Activated naive CD8-positive, alpha-beta T cell treated with anti-CD3 and anti-CD28 coated beads, Interleukin-2, amount 50 U/mL, for 24 hours (primary cell): ENCODE data around the gene GRM2.

ENCODE experiments used
- ATAC-seq: fragments of 150-1000 bp; cut with Tn5 transposase; one replicate; pipeline ENCODE4 v1.10.0; 2021
- DNase-seq: peaks from one replicate; pipeline ENCODE4 v3.0.0; 2021
- H3K27ac Mint-ChIP-seq: one replicate; pipeline ENCODE4 v1.8.0; 2021; ENCODE audit warnings: mild to moderate bottlenecking, mixed read lengths
- H3K27me3 Mint-ChIP-seq: one replicate; pipeline ENCODE4 v1.8.0; 2021; ENCODE audit warnings: mixed read lengths
- H3K36me3 Mint-ChIP-seq: one replicate; pipeline ENCODE4 v1.8.0; 2021; ENCODE audit warnings: low read depth, mixed read lengths
- H3K4me1 Mint-ChIP-seq: one replicate; pipeline ENCODE4 v1.8.0; 2021; ENCODE audit warnings: mixed read lengths
- H3K4me3 Mint-ChIP-seq: one replicate; pipeline ENCODE4 v1.8.0; 2021; ENCODE audit warnings: mild to moderate bottlenecking, moderate library complexity, mixed read lengths
- H3K9me3 Mint-ChIP-seq: one replicate; pipeline ENCODE4 v1.8.0; 2021; ENCODE audit warnings: mixed read lengths

GRM2 gene

DNA sequence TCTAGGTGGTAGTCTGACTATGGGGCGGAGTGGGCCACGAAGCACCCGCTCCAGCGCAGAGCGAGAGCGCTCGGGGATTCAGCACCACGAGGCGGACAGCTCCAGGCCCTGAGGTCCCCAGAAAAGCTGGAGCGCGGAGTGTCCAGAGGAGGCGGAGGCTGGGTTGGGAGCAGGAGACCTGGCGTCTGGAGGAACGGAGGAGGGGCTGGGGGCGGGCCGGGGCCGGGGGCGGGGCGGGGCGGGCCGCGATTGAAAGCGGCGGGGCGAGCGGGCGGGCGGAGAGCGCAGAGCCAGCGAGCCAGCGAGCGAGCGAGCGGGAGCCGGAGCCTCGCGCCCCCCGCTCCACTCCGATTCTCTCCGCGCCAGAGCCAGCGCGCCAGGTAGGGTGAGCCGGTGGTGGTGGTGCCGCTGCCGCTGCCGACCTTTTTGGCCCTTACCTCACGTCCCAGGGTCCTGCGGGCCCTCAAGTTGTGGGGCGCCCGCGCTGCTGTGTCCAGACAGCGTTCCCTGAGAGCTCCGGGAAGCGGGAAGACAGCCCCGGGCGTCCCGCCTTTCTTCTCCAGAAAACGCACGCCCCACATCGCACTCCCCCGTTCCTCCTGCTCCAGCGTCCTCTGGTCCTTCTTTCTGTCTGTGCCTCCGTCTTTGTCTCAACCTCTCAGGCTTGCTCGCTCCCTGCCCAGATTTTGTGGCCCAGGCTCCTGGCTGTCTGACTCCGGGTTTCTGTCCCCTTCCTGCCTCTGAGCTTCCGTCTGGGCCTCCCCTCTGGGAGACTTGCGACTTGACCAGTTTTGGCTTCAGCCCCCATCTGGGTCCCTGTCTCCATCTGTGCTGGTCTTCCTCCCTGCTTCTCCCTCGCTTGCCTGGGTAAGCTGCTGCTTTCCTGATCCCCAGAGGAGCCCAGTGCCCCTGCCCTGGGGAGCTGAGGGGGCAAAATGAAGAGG lies at the start of gene GRM2:
Gene GRM2, plus strand, starts transcription at position 281 of the 944 bp plus-strand sequence. CDS start 1,916 bp downstream, outside the sequence.
- Mint-ChIP-seq H3K27ac (no peak within 1 kb of the TSS), H3K9me3 (no peaks in the 10 kb centered on the region), H3K4me3 (no peak within 1 kb of the TSS), H3K27me3 (peaks cover 2% of the 10 kb centered on the region), H3K4me1 (peaks cover 18% of the 10 kb centered on the region), H3K36me3 (peaks cover 6% of the 10 kb centered on the region)
- peak; percentile 37 for DNase-seq
- ATAC-seq, result no peak

DNA sequence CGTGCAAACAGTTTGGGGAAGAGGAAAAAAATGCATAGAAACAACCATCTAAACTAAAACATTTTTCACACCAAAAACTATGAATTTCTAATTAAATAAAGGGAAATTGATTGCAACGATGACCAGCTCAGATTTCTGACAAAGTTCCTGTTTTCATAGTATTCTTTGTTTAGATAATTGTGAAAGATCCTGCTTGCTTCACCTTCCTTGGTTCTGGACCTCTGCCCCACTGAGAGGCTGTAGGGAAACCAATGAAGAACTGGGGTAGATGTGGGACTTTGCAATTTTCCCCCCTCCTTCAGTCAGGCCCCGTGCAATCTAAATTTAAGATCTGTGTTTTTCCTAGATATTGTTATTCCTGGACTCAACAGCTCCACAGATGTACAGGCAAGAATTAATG lies 49.6 kb upstream of the GRM2 start:
- ATAC-seq, result no peak
- Mint-ChIP-seq H3K4me1 (no peaks in the 10 kb centered on the region), H3K27me3 (no peaks in the 10 kb centered on the region), H3K36me3 (peaks cover 40% of the 10 kb centered on the region), H3K4me3 (no peak overlapping the region), H3K9me3 (peaks cover 1% of the 10 kb centered on the region), H3K27ac (no peak overlapping the region)
- DNase-seq, result no peak

DNA sequence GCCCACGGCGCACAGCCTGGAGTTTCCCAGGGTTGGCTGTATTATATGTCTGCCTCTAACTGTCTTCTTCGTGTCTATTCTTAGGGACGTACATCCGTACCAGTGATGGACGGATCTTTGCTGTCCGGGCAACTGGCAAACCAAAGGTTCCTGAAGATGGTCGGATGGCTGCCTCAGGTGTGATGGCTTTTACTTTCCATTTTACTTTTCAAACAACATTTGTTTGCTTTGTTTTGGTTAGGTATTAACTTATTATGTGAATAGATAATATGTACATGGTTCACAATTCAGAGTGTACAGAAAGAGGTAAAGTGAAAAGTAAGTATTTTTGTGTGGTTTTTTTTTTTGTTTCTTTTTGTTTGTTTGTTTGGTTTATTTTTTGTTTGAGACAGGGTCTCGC lies 46.9 kb upstream of the GRM2 start:
- H3K4me3 Mint-ChIP-seq, result no peak overlapping the region
- ATAC-seq (no peak), DNase-seq (no peak)
- no peak overlapping the region for H3K27ac Mint-ChIP-seq
- H3K9me3 Mint-ChIP-seq, result no peaks in the 10 kb centered on the region
- H3K36me3 Mint-ChIP-seq, result peaks cover 38% of the 10 kb centered on the region
- H3K27me3 Mint-ChIP-seq, result no peaks in the 10 kb centered on the region
- no peaks in the 10 kb centered on the region for H3K4me1 Mint-ChIP-seq

GRCh38 chr3:51662456-51662855 lies 44.4 kb upstream of the GRM2 start:
- DNase-seq (no peak), ATAC-seq (no peak)
- Mint-ChIP-seq H3K9me3 (no peaks in the 10 kb centered on the region), H3K4me3 (no peak overlapping the region), H3K27ac (no peak overlapping the region), H3K4me1 (no peaks in the 10 kb centered on the region), H3K36me3 (peaks cover 27% of the 10 kb centered on the region), H3K27me3 (no peaks in the 10 kb centered on the region)

DNA sequence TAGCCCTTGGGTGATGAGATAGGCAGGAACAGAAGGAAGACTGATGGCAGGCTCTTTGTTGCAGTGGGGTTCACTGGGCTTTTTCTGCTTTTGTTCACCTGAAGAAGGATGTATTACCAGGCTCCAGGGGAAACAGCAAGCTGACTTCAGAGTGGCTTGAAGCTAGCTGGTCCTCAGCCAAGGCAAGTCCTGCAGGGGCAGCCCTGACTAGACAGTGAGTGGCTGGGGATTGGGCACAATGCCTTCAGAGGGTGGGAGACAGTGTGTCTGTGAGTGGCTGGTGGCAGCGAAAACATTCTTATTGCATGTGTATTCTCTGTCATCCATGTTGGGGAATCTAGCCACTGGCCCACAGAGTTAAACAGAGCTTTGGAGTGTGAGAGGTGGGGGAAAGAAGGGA lies 38.1 kb upstream of the GRM2 start:
- peak overlapping the region; percentile 39 for H3K27ac Mint-ChIP-seq
- H3K4me1 Mint-ChIP-seq, result peaks cover 42% of the 10 kb centered on the region
- no peaks in the 10 kb centered on the region for H3K27me3 Mint-ChIP-seq
- H3K36me3 Mint-ChIP-seq, result peaks cover 6% of the 10 kb centered on the region
- ATAC-seq (no peak), DNase-seq (no peak)
- no peaks in the 10 kb centered on the region for H3K9me3 Mint-ChIP-seq
- H3K4me3 Mint-ChIP-seq, result no peak overlapping the region

- peak overlapping the region; percentile 88 for H3K4me3 Mint-ChIP-seq
- H3K27me3 Mint-ChIP-seq, result no peaks in the 10 kb centered on the region
- peak; percentile 89 for DNase-seq
- H3K27ac Mint-ChIP-seq, result peak overlapping the region; percentile 63
- H3K4me1 Mint-ChIP-seq, result peaks cover 49% of the 10 kb centered on the region
- ATAC-seq, result peak; percentile 33
- H3K36me3 Mint-ChIP-seq, result peaks cover 3% of the 10 kb centered on the region
- H3K9me3 Mint-ChIP-seq, result no peaks in the 10 kb centered on the region
These were observed 37.4 kb upstream of the GRM2 start for GRCh38 chr3:51669241-51670052.

DNA sequence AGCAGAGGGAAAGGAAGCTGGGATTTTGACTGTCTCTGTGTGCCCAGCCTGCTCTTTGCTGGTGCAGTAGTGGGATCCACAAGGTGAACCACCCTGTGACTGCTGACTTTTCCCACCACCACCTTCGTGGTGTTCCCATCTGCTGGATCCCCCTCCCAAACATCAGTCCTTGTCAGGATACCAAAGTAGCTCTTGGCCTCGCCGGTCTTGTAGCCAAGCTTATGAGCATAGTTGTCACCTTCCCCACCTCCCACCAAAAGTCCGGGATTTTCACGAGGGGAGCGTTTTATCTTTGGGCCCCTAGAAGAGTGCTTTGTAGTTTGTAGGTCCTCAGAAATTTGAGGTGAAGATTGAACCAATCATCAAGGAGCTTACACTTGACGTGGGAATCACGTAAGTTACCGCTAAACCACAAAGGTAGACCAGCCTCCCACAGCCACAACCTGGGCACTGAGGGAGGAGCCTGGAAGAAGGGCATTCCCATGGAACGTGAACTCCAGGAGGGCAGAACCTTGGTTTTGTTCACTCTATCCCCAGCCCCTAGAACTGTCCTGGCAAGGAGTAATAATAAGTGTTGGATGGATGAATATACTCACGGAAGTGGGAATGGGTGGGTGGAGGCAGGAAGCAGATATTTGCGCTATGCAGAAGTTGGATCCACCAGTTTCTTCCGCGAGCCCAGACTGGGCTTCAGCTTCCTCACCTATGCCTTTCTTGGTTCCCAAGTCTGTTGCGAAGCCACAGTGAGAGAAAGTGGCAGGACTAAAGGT lies 36.6 kb upstream of the GRM2 start:
- ATAC-seq, result no peak
- H3K4me1 Mint-ChIP-seq, result peaks cover 57% of the 10 kb centered on the region
- no peak for DNase-seq
- H3K4me3 Mint-ChIP-seq, result peak overlapping the region; percentile 88
- peaks cover 3% of the 10 kb centered on the region for H3K36me3 Mint-ChIP-seq
- H3K27ac Mint-ChIP-seq, result peak overlapping the region; percentile 71
- no peaks in the 10 kb centered on the region for H3K27me3 Mint-ChIP-seq
- H3K9me3 Mint-ChIP-seq, result no peaks in the 10 kb centered on the region

DNA sequence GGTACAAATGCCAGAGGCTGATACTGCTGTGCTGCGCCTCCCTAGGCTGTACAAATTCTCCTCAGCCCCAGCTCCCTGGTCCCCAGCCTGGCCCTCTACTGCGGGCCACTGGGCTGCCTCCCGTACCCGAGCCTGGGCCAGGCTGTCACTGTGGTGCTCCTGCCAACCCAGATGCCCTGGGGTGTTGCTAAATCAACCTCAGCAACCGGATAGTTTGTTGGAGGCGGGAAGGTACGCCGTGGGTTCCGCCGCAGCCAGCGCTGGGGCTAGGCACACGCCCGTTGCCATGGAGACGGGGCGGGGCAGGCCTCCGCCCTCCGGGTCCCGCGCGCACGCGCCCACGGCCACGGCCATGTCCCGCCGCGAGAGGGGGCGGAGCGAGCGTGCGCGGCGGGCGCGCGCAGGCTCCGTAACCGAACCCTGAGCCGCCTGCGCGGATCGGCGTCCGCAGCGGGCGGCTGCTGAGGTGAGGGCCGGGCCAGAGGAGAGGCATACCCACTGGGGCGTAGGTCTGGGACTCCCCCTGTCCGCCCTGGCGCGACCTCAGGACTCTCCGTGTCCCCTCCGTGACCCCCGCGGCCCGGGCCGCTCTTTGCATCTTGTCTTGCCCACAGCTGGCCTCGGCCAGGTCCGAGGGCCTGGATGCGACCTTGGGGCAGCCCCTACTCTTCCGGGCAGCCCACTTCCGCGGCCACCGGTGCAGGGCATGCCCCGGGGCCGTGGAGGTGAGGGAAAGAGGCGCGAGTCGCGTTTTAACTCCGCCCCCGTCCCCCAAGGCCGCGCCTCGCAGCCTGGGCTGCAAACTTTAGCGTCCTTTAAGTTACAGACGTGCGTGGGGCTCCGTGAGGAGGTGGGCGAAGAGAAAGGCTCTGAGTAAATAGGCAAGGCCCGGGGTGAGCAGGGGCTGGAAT lies 35.8 kb upstream of the GRM2 start, which contains the start of gene TEX264:
Gene TEX264, plus strand, starts transcription at position 430 of the 911 bp plus-strand sequence. CDS start 3,053 bp downstream, outside the sequence.
- H3K4me3 Mint-ChIP-seq, result peak within 1 kb of the TSS; percentile 88
- H3K4me1 Mint-ChIP-seq, result peaks cover 65% of the 10 kb centered on the region
- no peaks in the 10 kb centered on the region for H3K27me3 Mint-ChIP-seq
- no peaks in the 10 kb centered on the region for H3K9me3 Mint-ChIP-seq
- DNase-seq (peak; percentile 91), ATAC-seq (peak; percentile 71)
- peaks cover 10% of the 10 kb centered on the region for H3K36me3 Mint-ChIP-seq
- peak within 1 kb of the TSS; percentile 86 for H3K27ac Mint-ChIP-seq

DNA sequence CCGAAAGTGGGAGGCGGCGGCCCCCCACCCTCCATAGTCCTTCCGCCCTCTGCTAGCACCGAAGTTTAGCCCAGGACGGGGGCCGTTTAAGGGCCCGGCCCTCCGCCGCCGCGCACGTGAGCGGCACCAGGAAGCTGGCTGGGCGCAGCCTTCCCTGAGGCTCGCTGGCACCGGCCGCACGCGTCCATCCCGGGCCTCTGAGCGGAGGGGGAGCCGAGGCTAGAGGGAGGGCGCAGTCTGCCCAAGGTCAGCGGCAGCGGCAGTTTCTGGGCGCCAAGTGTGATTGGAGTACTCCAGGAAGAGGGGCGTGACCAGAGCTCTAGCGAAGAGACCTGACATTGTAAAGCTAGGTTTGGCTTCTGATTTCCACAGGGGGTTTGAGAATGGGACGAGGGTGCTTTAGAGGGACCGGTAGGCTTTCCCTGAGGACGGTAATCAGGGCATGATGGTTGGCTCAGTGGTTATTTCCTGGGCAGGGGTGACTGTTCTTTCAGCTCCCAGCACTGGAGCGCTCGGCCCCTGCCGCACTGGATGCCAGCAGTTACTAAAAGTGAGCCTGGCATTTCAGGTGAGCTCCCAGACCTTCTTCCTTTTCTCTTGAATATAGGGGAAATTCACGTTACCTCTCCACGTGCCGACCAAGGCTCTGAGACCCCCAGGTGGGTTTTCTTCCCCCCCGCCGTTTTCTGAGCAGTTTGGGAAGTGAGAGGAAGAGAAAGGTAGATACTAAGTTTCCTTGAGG lies 35.0 kb upstream of the GRM2 start:
- DNase-seq (peak; percentile 64), ATAC-seq (peak; percentile 25)
- Mint-ChIP-seq H3K9me3 (no peaks in the 10 kb centered on the region), H3K36me3 (peaks cover 10% of the 10 kb centered on the region), H3K4me3 (peak overlapping the region; percentile 88), H3K4me1 (peaks cover 74% of the 10 kb centered on the region), H3K27me3 (no peaks in the 10 kb centered on the region), H3K27ac (peak overlapping the region; percentile 86)

- H3K27me3 Mint-ChIP-seq, result no peaks in the 10 kb centered on the region
- peak overlapping the region; percentile 15 for H3K27ac Mint-ChIP-seq
- ATAC-seq (no peak), DNase-seq (no peak)
- H3K4me3 Mint-ChIP-seq, result peak overlapping the region; percentile 25
- no peaks in the 10 kb centered on the region for H3K9me3 Mint-ChIP-seq
- peaks cover 82% of the 10 kb centered on the region for H3K4me1 Mint-ChIP-seq
- peaks cover 13% of the 10 kb centered on the region for H3K36me3 Mint-ChIP-seq
These were observed 33.6 kb upstream of the GRM2 start for GRCh38 chr3:51673181-51673801.

- Mint-ChIP-seq H3K4me1 (peaks cover 84% of the 10 kb centered on the region), H3K36me3 (peaks cover 13% of the 10 kb centered on the region), H3K27me3 (no peaks in the 10 kb centered on the region), H3K4me3 (peak overlapping the region; percentile 25), H3K27ac (no peak overlapping the region), H3K9me3 (no peaks in the 10 kb centered on the region)
- no peak for DNase-seq
- ATAC-seq, result no peak
These were observed 32.8 kb upstream of the GRM2 start for GRCh38 chr3:51673802-51674654.

GRCh38 chr3:51675201-51675611 lies 31.7 kb upstream of the GRM2 start:
- H3K27ac Mint-ChIP-seq, result peak overlapping the region; percentile 70
- ATAC-seq (peak; percentile 66), DNase-seq (no peak)
- H3K9me3 Mint-ChIP-seq, result no peaks in the 10 kb centered on the region
- peak overlapping the region; percentile 43 for H3K4me3 Mint-ChIP-seq
- H3K36me3 Mint-ChIP-seq, result peaks cover 13% of the 10 kb centered on the region
- no peaks in the 10 kb centered on the region for H3K27me3 Mint-ChIP-seq
- H3K4me1 Mint-ChIP-seq, result peaks cover 84% of the 10 kb centered on the region
